Progenitor cell of endocrine pancreas (in vitro differentiated cells): Measurements from ENCODE around the gene SLC4A1. TPM values are rescaled to one million over a fixed set of nuclear protein-coding genes. Genes with fewer than 3 reads are reported as not detected.

ENCODE experiments used
- DNase-seq: peaks from one replicate; pipeline ENCODE4 v3.0.0; 2021; ENCODE audit warnings: low spot score; ENCODE audit not compliant: unreplicated experiment
- H3K27ac Mint-ChIP-seq: 2 replicates; pipeline ENCODE4 v1.8.0; 2021; ENCODE audit warnings: mild to moderate bottlenecking, moderate library complexity, mixed read lengths
- H3K27me3 Mint-ChIP-seq: 2 replicates; pipeline ENCODE4 v1.8.0; 2021; ENCODE audit warnings: mixed read lengths
- H3K36me3 Mint-ChIP-seq: 2 replicates; pipeline ENCODE4 v1.8.0; 2022; ENCODE audit warnings: mixed read lengths; ENCODE audit not compliant: insufficient read depth
- H3K4me1 Mint-ChIP-seq: 2 replicates; pipeline ENCODE4 v1.8.0; 2021; ENCODE audit warnings: low read depth, mixed read lengths
- H3K4me3 Mint-ChIP-seq: 2 replicates; pipeline ENCODE4 v1.8.0; 2021; ENCODE audit warnings: low read depth, mild to moderate bottlenecking, moderate library complexity, mixed read lengths
- H3K9me3 Mint-ChIP-seq: 2 replicates; pipeline ENCODE4 v1.8.0; 2021; ENCODE audit warnings: low read depth, mixed read lengths
- total RNA-seq: library from RNA; stranded (reverse); gene quantifications from 2 replicates; pipeline ENCODE4 v1.2.1, GENCODE V29; 2021
- TF ChIP-seq, protein P1 (sequence below): fragments of 200-600 bp; sonication (generic); IDR thresholded peaks from one replicate; pipeline ENCODE4 v1.5.0; 2021; ENCODE audit warnings: antibody characterized with exemption, mild to moderate bottlenecking; ENCODE audit not compliant: unreplicated experiment

Gene SLC4A1
- total RNA-seq, 1 donor from 2014 or later = not detected

DNA sequence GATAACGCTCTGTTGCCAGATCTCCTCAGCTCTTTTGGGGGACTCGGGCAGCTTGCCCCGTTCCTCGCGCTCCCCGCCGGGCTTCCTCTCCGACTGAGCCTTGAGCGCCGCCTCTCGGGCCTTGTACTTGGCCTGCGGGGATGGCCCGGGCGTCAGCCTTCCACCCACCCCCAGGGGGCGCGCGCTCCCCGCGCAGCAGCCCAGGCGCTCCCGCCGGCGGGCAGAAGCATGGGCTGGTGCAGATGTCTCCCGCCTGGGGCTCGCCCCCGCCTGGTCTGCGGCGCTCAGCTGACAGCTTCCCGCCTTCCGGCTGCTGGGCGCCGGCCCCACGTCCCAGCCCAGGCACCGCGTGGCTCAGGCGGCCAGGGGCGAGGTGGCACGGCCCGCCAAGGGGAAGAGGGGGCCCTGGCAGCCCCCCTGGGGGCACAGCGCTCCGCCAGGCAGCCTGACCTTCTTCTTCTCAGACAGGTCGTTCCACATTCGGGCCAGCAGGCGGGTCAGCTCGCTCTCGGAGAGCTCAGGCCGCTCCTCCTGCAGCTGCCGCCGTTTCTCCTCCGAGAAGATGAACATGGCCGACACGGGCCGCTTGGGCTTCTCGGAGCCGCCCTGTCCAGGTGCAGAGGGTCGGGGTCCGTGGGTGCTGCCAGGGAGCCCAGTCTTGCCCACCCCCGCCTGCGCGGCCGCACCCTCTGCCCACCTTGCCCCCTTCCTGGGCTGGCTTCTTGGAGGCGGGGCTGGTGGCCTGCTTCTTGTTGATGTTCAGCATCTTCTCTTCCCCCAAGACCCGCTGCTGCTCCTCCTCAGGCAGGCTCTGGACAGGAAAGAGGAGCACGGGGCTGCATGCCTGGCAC, 57.4 kb downstream of the SLC4A1 start:
- Mint-ChIP-seq H3K4me1 (no peaks in the 10 kb centered on the region), H3K36me3 (peaks cover 32% of the 10 kb centered on the region), H3K9me3 (no peaks in the 10 kb centered on the region), H3K4me3 (no peak overlapping the region), H3K27me3 (no peaks in the 10 kb centered on the region), H3K27ac (no peak overlapping the region)
- DNase-seq = peak; percentile 77
- TF ChIP-seq, protein P1, sequence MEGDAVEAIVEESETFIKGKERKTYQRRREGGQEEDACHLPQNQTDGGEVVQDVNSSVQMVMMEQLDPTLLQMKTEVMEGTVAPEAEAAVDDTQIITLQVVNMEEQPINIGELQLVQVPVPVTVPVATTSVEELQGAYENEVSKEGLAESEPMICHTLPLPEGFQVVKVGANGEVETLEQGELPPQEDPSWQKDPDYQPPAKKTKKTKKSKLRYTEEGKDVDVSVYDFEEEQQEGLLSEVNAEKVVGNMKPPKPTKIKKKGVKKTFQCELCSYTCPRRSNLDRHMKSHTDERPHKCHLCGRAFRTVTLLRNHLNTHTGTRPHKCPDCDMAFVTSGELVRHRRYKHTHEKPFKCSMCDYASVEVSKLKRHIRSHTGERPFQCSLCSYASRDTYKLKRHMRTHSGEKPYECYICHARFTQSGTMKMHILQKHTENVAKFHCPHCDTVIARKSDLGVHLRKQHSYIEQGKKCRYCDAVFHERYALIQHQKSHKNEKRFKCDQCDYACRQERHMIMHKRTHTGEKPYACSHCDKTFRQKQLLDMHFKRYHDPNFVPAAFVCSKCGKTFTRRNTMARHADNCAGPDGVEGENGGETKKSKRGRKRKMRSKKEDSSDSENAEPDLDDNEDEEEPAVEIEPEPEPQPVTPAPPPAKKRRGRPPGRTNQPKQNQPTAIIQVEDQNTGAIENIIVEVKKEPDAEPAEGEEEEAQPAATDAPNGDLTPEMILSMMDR = peak; percentile 96

DNA sequence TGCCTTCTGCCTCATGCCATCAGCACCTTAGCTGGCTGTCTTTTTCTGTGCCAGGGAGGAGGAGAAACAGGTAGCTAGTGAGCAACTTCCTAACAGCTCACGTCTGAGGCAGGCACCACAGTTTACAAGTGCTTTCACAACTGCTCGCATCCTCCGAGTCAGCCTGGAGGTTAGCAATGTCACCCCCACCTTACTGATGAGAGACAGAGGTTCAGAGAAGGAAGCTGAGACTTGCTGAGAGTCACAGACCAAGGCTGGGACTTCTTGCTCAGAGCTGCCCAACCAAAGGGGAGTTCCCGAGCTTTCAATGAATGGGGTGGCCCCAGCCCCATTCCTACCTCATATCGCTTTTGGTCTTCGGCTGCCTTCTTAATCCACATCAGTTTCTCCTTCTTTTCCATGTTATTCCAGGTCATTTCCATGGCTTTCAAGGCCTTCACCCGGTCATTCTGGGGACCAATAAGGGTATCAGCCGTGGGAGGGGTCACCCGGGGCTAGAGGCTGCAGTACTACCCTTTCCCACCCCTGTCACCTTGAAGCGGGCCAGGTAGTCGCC, 58.1 kb downstream of the SLC4A1 start:
- no peak overlapping the region for H3K4me3 Mint-ChIP-seq
- DNase-seq = no peak
- no peak overlapping the region for H3K27ac Mint-ChIP-seq
- H3K36me3 Mint-ChIP-seq = peaks cover 30% of the 10 kb centered on the region
- no peaks in the 10 kb centered on the region for H3K9me3 Mint-ChIP-seq
- no peaks in the 10 kb centered on the region for H3K4me1 Mint-ChIP-seq
- no peaks in the 10 kb centered on the region for H3K27me3 Mint-ChIP-seq
- TF ChIP-seq, protein P1 = no peak

DNA sequence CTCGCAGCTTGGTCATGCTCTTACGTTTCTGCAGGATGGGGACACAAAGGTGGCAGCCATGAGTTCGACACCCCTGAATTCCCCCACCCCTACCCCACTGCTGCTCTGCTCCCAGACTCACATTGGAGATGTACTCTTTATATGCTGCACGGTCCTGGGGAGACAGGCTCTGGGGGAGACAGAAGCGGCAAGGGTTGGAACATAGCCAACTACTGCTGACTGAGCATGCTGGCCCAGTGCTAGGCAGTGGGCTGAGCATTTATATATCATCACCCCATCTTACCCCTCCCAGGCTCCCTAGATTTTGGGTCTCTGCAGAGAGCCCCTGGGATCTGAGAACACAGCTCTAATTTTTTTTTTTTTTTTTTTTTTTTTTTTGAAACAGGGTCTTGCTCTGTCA, 60.2 kb downstream of the SLC4A1 start:
- Mint-ChIP-seq H3K4me1 (peaks cover 1% of the 10 kb centered on the region), H3K27ac (no peak overlapping the region), H3K9me3 (no peaks in the 10 kb centered on the region), H3K27me3 (no peaks in the 10 kb centered on the region), H3K4me3 (no peak overlapping the region), H3K36me3 (peaks cover 18% of the 10 kb centered on the region)
- TF ChIP-seq, protein P1 = no peak
- no peak for DNase-seq

DNA sequence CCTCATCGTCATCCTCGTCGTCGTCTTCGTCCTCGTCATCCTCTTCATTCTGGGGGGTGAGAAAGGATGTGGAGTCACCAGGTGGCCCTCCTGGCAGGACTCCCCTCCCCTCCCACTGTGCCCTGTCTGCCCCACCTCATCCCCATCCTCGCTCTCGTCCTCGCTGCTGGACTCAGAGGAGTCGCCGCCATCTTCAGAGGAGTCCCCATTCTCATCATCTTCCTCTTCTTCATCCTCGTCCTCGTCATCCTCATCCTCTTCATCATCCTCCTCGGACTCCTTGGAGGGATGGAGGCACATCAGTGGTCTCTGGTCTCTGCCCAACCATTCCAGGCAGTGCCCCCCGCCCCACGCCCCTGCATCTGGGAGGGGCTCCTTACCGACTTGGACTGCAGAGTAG, 60.6 kb downstream of the SLC4A1 start:
- no peak for DNase-seq
- H3K4me3 Mint-ChIP-seq = no peak overlapping the region
- TF ChIP-seq, protein P1 = no peak
- H3K4me1 Mint-ChIP-seq = peaks cover 1% of the 10 kb centered on the region
- H3K9me3 Mint-ChIP-seq = no peaks in the 10 kb centered on the region
- H3K27me3 Mint-ChIP-seq = no peaks in the 10 kb centered on the region
- no peak overlapping the region for H3K27ac Mint-ChIP-seq
- H3K36me3 Mint-ChIP-seq = peaks cover 17% of the 10 kb centered on the region

DNA sequence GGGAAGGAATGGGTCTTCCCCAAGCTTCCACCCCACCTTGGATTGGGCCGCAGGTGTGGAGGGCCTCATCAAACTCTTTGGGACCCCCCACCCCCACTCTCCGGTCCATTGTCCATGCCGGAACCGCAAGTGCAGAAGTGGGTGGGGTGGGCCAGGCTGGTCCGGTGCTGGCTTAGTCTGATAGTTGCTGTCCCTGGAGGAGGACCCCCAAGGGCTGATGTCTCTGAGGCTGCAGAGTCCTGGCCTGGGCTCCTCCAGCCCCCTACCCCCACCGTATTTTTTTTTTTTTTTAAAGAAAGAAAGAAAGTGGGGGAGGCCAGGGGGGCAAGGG, 61.1 kb downstream of the SLC4A1 start:
- no peak for DNase-seq
- H3K4me1 Mint-ChIP-seq = peaks cover 1% of the 10 kb centered on the region
- no peaks in the 10 kb centered on the region for H3K27me3 Mint-ChIP-seq
- no peak overlapping the region for H3K27ac Mint-ChIP-seq
- TF ChIP-seq, protein P1 = peak; percentile 1
- no peaks in the 10 kb centered on the region for H3K9me3 Mint-ChIP-seq
- H3K4me3 Mint-ChIP-seq = no peak overlapping the region
- peaks cover 17% of the 10 kb centered on the region for H3K36me3 Mint-ChIP-seq
